HEK293 (cell line): ENCODE results near the gene CNKSR3.

Source experiments
- CTCF ChIP-seq: fragments of 450-650 bp; formaldehyde crosslinking; IDR thresholded peaks from 2 replicates; pipeline ENCODE4 v1.5.1; 2016; ENCODE audit warnings: missing biosample characterization, missing genetic modification characterization
- ZBTB1 ChIP-seq: fragments of 450-650 bp; formaldehyde crosslinking; IDR thresholded peaks from 2 replicates; pipeline ENCODE4 v1.5.1; 2016; ENCODE audit warnings: missing biosample characterization, missing genetic modification characterization
- ZBTB8A ChIP-seq: fragments of 450-650 bp; formaldehyde crosslinking; IDR thresholded peaks from 2 replicates; pipeline ENCODE4 v1.5.1; 2016; ENCODE audit warnings: missing biosample characterization, missing genetic modification characterization
- ZNF146 ChIP-seq: fragments of 450-650 bp; formaldehyde crosslinking; IDR thresholded peaks from 2 replicates; pipeline ENCODE4 v1.5.1; 2016; ENCODE audit warnings: missing biosample characterization, missing genetic modification characterization
- ZNF248 ChIP-seq: fragments of 450-650 bp; formaldehyde crosslinking; IDR thresholded peaks from 2 replicates; pipeline ENCODE4 v1.5.1; 2017; ENCODE audit warnings: missing biosample characterization, missing genetic modification characterization
- ZNF292 ChIP-seq: fragments of 450-650 bp; formaldehyde crosslinking; IDR thresholded peaks from 2 replicates; pipeline ENCODE4 v1.5.1; 2016; ENCODE audit warnings: low read depth, missing biosample characterization, missing genetic modification characterization, borderline replicate concordance
- ZNF510 ChIP-seq: fragments of 450-650 bp; formaldehyde crosslinking; IDR thresholded peaks from 2 replicates; pipeline ENCODE4 v1.5.1; 2018; ENCODE audit warnings: mild to moderate bottlenecking, missing genetic modification characterization, missing biosample characterization; ENCODE audit not compliant: insufficient replicate concordance
- ZNF549 ChIP-seq: fragments of 450-650 bp; IDR thresholded peaks from 2 replicates; pipeline ENCODE4 v1.5.1; 2018; ENCODE audit warnings: missing biosample characterization, missing genetic modification characterization, mild to moderate bottlenecking, inconsistent platforms, moderate library complexity

DNA sequence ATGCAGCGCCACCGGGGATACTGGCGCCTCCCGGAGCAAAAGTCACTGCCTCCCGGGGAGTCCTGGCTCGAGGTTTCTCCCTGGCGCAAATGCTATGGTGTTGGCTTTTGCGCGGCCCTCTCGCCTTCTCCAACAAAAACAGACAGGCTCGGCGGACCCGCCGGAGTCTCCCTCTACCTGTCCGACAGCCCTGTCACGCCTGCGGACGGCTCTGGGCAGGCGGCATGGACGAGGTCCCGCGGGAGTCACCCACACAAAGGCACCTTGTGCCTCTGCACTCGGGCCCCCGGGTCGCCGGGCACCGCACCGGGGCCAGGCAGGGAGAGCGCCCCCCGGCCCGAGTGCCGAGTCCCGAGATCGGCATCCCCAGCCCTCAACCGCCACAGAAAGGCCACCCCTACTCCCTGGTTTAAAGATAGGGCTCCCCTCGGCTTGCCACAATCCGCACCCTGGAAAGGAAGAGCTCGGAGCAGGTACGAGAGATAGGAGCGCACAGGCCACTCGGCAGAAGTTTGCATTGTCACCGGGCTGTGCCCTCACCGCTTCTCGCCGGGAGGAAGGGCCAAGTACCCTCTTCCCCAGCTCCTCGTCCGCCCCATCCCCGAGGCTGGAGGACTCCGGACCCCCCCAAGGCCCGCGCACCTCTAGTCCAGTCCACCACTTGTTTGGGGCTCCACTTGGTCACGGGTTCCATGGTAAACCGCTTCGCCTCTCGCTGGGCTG lies 903 bp downstream of the CNKSR3 start:
- TF ChIP-seq CTCF (tag by site-specific recombination) (peak; percentile 54), ZNF510 (no peak), ZBTB1 (no peak), ZNF549 (tag by site-specific recombination) (no peak), ZNF292 (tag by site-specific recombination) (no peak), ZNF248 (tag by site-specific recombination) (no peak), ZNF146 (tag by site-specific recombination) (no peak), ZBTB8A (peak; percentile 53; the same call in 1 of the 2 replicates)
